IMR-90 (cell line): Measurements from ENCODE around the gene FOXP1. TPM values are rescaled to one million over a fixed set of nuclear protein-coding genes. Genes with fewer than 3 reads are reported as not detected.

Source experiments
- ATAC-seq: fragments of 200-7000 bp; cut with Tn5 transposase; 2 replicates; pipeline ENCODE4 v1.9.1; 2020; ENCODE audit warnings: low read depth, mild to moderate bottlenecking, moderate library complexity
- BruUV-seq: library from RNA; stranded (reverse); fragments of 400-500 nt; replicated peaks from 2 replicates; lab custom pipeline; 2021; lab: Mats Ljungman, UMichigan
- CTCF ChIA-PET: fragments of 300-600 bp; formaldehyde crosslinking; extraction: SDS; loops from one replicate; lab custom pipeline; 2021; ENCODE audit warnings: antibody characterized with exemption; lab: Yijun Ruan, JAX
- POLR2A ChIA-PET: fragments of 300-600 bp; sonication (Branson Sonifier 250); formaldehyde crosslinking; loops from one replicate; lab custom pipeline; 2022; ENCODE audit warnings: antibody characterized with exemption; ENCODE audit not compliant: unreplicated experiment; lab: Charles Lee
- DNase-seq: peaks from one replicate; pipeline ENCODE4 v3.0.0; 2013
- H2AFZ ChIP-seq: replicated peaks from 2 replicates; pipeline ENCODE3; 2013; ENCODE audit warnings: low read length, mild to moderate bottlenecking; ENCODE audit not compliant: poor library complexity
- H2AK5ac ChIP-seq: 2 replicates; pipeline ENCODE4 v1.6.1; 2013; ENCODE audit warnings: low read depth, low read length, inconsistent platforms
- H2AK9ac ChIP-seq: replicated peaks from 2 replicates; pipeline ENCODE3; 2013; ENCODE audit warnings: mild to moderate bottlenecking, low read depth, low read length, moderate library complexity; ENCODE audit not compliant: poor library complexity
- H2BK120ac ChIP-seq: 2 replicates; pipeline ENCODE4 v1.6.1; 2013; ENCODE audit warnings: low read depth, low read length, inconsistent platforms
- H2BK15ac ChIP-seq: 3 replicates; pipeline ENCODE4 v1.6.1; 2013; ENCODE audit warnings: low read depth, low read length, inconsistent platforms
- H2BK20ac ChIP-seq: 2 replicates; pipeline ENCODE4 v1.6.1; 2013; ENCODE audit warnings: low read depth, mild to moderate bottlenecking, inconsistent platforms, low read length, moderate library complexity
- H2BK5ac ChIP-seq: 2 replicates; pipeline ENCODE4 v1.6.1; 2013; ENCODE audit warnings: mild to moderate bottlenecking, low read depth, low read length, inconsistent platforms; ENCODE audit not compliant: poor library complexity, severe bottlenecking
- H3K14ac ChIP-seq: replicated peaks from 2 replicates; pipeline ENCODE4 v1.6.1; 2013; ENCODE audit warnings: low read depth, low read length, inconsistent platforms
- H3K18ac ChIP-seq: 2 replicates; pipeline ENCODE4 v1.6.1; 2013; ENCODE audit warnings: low read depth, low read length, control low read depth
- H3K23ac ChIP-seq: 2 replicates; pipeline ENCODE4 v1.6.1; 2013; ENCODE audit warnings: low read depth, low read length, inconsistent platforms
- H3K27ac ChIP-seq: 2 replicates; pipeline ENCODE4 v1.5.1; 2013; ENCODE audit warnings: mild to moderate bottlenecking, control low read depth, low read length; ENCODE audit not compliant: insufficient read depth
- H3K27me3 ChIP-seq: 2 replicates; pipeline ENCODE4 v1.6.1; 2013; ENCODE audit warnings: low read length; ENCODE audit not compliant: control insufficient read depth, insufficient read depth
- H3K36me3 ChIP-seq: 2 replicates; pipeline ENCODE4 v1.6.1; 2013; ENCODE audit warnings: low read length, mixed read lengths; ENCODE audit not compliant: control insufficient read depth, insufficient read depth
- H3K4ac ChIP-seq: 2 replicates; pipeline ENCODE4 v1.6.1; 2013; ENCODE audit warnings: low read depth, low read length, inconsistent platforms
- H3K4me1 ChIP-seq: 2 replicates; pipeline ENCODE4 v1.6.1; 2013; ENCODE audit warnings: low read length, mixed read lengths; ENCODE audit not compliant: control insufficient read depth, insufficient read depth
- H3K4me2 ChIP-seq: 2 replicates; pipeline ENCODE4 v1.6.1; 2013; ENCODE audit warnings: low read depth, mild to moderate bottlenecking, control low read depth, low read length, moderate library complexity
- H3K4me3 ChIP-seq: 2 replicates; pipeline ENCODE4 v1.5.1; 2013; ENCODE audit warnings: low read depth, mild to moderate bottlenecking, control low read depth, low read length, moderate library complexity; ENCODE audit not compliant: insufficient read depth
- H3K56ac ChIP-seq: 2 replicates; pipeline ENCODE4 v1.6.1; 2013; ENCODE audit warnings: low read length, inconsistent platforms; ENCODE audit not compliant: insufficient read depth; ENCODE audit errors: extremely low read depth
- H3K79me1 ChIP-seq, 2 experiments: 2 replicates each; pipeline ENCODE4 v1.6.1; 2013; ENCODE audit warnings: low read length in 2 of 2, inconsistent platforms in 1 of 2, low read depth in 1 of 2
- H3K9ac ChIP-seq: 2 replicates; pipeline ENCODE4 v1.6.1; 2013; ENCODE audit warnings: low read depth, low read length, control low read depth
- H3K9me1 ChIP-seq: 2 replicates; pipeline ENCODE4 v1.6.1; 2013; ENCODE audit warnings: low read length, inconsistent platforms; ENCODE audit not compliant: insufficient read depth
- H3K9me3 ChIP-seq: 2 replicates; pipeline ENCODE4 v1.6.1; 2013; ENCODE audit warnings: low read length; ENCODE audit not compliant: control insufficient read depth, insufficient read depth
- H4K20me1 ChIP-seq: 2 replicates; pipeline ENCODE4 v1.6.1; 2013; ENCODE audit warnings: low read length, inconsistent platforms; ENCODE audit not compliant: insufficient read depth
- H4K5ac ChIP-seq: 2 replicates; pipeline ENCODE4 v1.6.1; 2013; ENCODE audit warnings: mild to moderate bottlenecking, low read depth, low read length, control low read depth
- H4K8ac ChIP-seq, 2 experiments: 2 replicates each; pipeline ENCODE4 v1.6.1; 2013; ENCODE audit warnings: low read depth in 2 of 2, low read length in 2 of 2, control low read depth in 1 of 2, inconsistent platforms in 1 of 2
- H4K91ac ChIP-seq: 2 replicates; pipeline ENCODE4 v1.6.1; 2013; ENCODE audit warnings: low read depth, low read length, inconsistent platforms; ENCODE audit not compliant: insufficient read depth
- BHLHE40 ChIP-seq: fragments of 150-350 bp; IDR thresholded peaks from 2 replicates; pipeline ENCODE4 v1.6.1; 2016; ENCODE audit warnings: mild to moderate bottlenecking, low read depth, low read length
- CHD1 ChIP-seq: IDR thresholded peaks from 2 replicates; pipeline ENCODE4 v1.6.1; 2012; ENCODE audit warnings: low read depth, low read length, improper control_type of control experiment
- FOS ChIP-seq: fragments of 150-350 bp; IDR thresholded peaks from 2 replicates; pipeline ENCODE4 v1.6.1; 2016; ENCODE audit warnings: low read depth, low read length
- MAFK ChIP-seq: IDR thresholded peaks from 2 replicates; pipeline ENCODE4 v1.6.1; 2012; ENCODE audit warnings: low read depth, low read length, improper control_type of control experiment
- MAZ ChIP-seq: IDR thresholded peaks from 2 replicates; pipeline ENCODE4 v1.6.1; 2012; ENCODE audit warnings: low read depth, mild to moderate bottlenecking, low read length, improper control_type of control experiment, moderate library complexity, borderline replicate concordance
- MXI1 ChIP-seq: IDR thresholded peaks from 2 replicates; pipeline ENCODE4 v1.6.1; 2012; ENCODE audit warnings: low read depth, mild to moderate bottlenecking, low read length, moderate library complexity, borderline replicate concordance
- NFE2L2 ChIP-seq: fragments of 150-350 bp; IDR thresholded peaks from 2 replicates; pipeline ENCODE4 v1.6.1; 2016; ENCODE audit warnings: low read depth, mild to moderate bottlenecking, low read length
- POLR2A ChIP-seq: IDR thresholded peaks from 2 replicates; pipeline ENCODE4 v1.6.1; 2012; ENCODE audit warnings: mild to moderate bottlenecking, low read depth, low read length
- RAD21 ChIP-seq: IDR thresholded peaks from 2 replicates; pipeline ENCODE4 v1.6.1; 2012; ENCODE audit warnings: low read length, improper control_type of control experiment
- RCOR1 ChIP-seq: IDR thresholded peaks from 2 replicates; pipeline ENCODE4 v1.6.1; 2012; ENCODE audit warnings: mild to moderate bottlenecking, low read length, improper control_type of control experiment; ENCODE audit not compliant: insufficient replicate concordance
- RFX5 ChIP-seq: IDR thresholded peaks from 2 replicates; pipeline ENCODE4 v1.8.0; 2012; ENCODE audit warnings: low read depth, mild to moderate bottlenecking, low read length, moderate library complexity
- SMC3 ChIP-seq: fragments of 150-350 bp; IDR thresholded peaks from 2 replicates; pipeline ENCODE4 v1.6.1; 2016; ENCODE audit warnings: low read depth, mild to moderate bottlenecking, antibody characterized with exemption, low read length, moderate library complexity
- WGBS, 2 experiments: methylation state at CpG; one replicate each; pipeline versions ENCODE4 v1.1.5 to v1.1.7; 2013; ENCODE audit warnings: missing lambda C conversion rate in 2 of 2; ENCODE audit not compliant: insufficient read length in 1 of 2; ENCODE audit errors: extremely low coverage in 2 of 2; 5-methylcytosine and 5-hydroxymethylcytosine counted together
- dilution Hi-C: fragments of 300-500 bp; cut with HindIII; formaldehyde crosslinking; loops from one replicate; pipeline ENCODE4 v1.14.3; 2018; ENCODE audit warnings: low sequenced_read_pairs; ENCODE audit not compliant: unreplicated experiment
- in situ Hi-C: fragments of 300-500 bp; cut with MboI; formaldehyde crosslinking; loops from 3 replicates; pipeline ENCODE4 v1.14.3; 2019; ENCODE audit warnings: low sequenced_read_pairs, inconsistent platforms, mixed read lengths
- intact Hi-C: fragments of 100-400 bp; cut with micrococcal nuclease; formaldehyde crosslinking; loops from 2 replicates; pipeline ENCODE4 v1.10.0; 2022
- polyA plus RNA-seq, 3 experiments: library from polyadenylated mRNA; depleted of rRNA; stranded (reverse); fragments of >200 nt; gene quantifications; 2 replicates each; pipeline ENCODE4 v1.2.3, GENCODE V29; 2012; ENCODE audit warnings: low replicate concordance in 1 of 3
- total RNA-seq: library from RNA; depleted of rRNA; stranded (reverse); fragments of >200 nt; gene quantifications from 2 replicates; pipeline ENCODE4 v1.2.3, GENCODE V29; 2012
- TF ChIP-seq, protein P1 (sequence below): fragments of 150-350 bp; IDR thresholded peaks from 2 replicates; pipeline ENCODE4 v1.6.1; 2016; ENCODE audit warnings: low read depth, mild to moderate bottlenecking, low read length, moderate library complexity, borderline replicate concordance
- TF ChIP-seq, protein P2 (sequence below): conservative IDR thresholded peaks from 2 replicates; pipeline ENCODE4 v1.5.1; 2012; ENCODE audit warnings: mild to moderate bottlenecking, low read depth, low read length, improper control_type of control experiment
- TF ChIP-seq, protein P3 (sequence below): fragments of 150-350 bp; IDR thresholded peaks from 2 replicates; pipeline ENCODE4 v1.6.1; 2017; ENCODE audit warnings: mild to moderate bottlenecking, antibody characterized with exemption, low read length, low read depth

The FOXP1 gene
- total and polyA plus RNA-seq, 2 of the 4 experiments (the other 2 are of a cell fraction) = 37.0 to 132 TPM

- no peaks in the 10 kb centered on the region for H3K27me3 ChIP-seq
- dilution Hi-C loops (no loop called here), intact Hi-C loops (no loop called here), in situ Hi-C loops (no loop called here)
- no peak overlapping the region for H4K91ac ChIP-seq
- peaks cover 17% of the 10 kb centered on the region for H3K4me1 ChIP-seq
- H3K23ac ChIP-seq = no peak overlapping the region
- ATAC-seq = no peak
- no peak overlapping the region for H2AK5ac ChIP-seq
- WGBS, 2 experiments = no CpG with 5 or more reads among the region's 5 CpGs
- H3K4me3 ChIP-seq = no peak overlapping the region
- POLR2A ChIA-PET = no interaction called here
- no peak overlapping the region for H3K56ac ChIP-seq
- H2BK15ac ChIP-seq = peak overlapping the region; percentile 77; the same call in 2 of the 3 replicates
- no peak overlapping the region for H3K27ac ChIP-seq
- H2AFZ ChIP-seq = no peak overlapping the region
- no peak overlapping the region for H2AK9ac ChIP-seq
- H3K4me2 ChIP-seq = no peak overlapping the region
- no peak overlapping the region; the same call in 1 of the 2 replicates for H2BK120ac ChIP-seq
- no TSS peak for BruUV-seq
- CTCF ChIA-PET = no interaction called here
- no peak for DNase-seq
- no peak overlapping the region for H2BK20ac ChIP-seq
- H4K5ac ChIP-seq = peak overlapping the region; percentile 72; the same call in 1 of the 2 replicates
- H3K36me3 ChIP-seq = no peaks in the 10 kb centered on the region
- no peak overlapping the region for H2BK5ac ChIP-seq
- H3K9ac ChIP-seq = no peak overlapping the region
- peak overlapping the region; percentile 5; the same call in 1 of the 2 replicates for H3K4ac ChIP-seq
- H4K20me1 ChIP-seq = no peaks in the 10 kb centered on the region
- H3K79me1 ChIP-seq = peaks cover 9 to 11% of the 10 kb centered on the region in 2 experiments; a peak in 2 of 4 replicates
- H3K18ac ChIP-seq = 0 out of 2 replicates have a peak overlapping the region, but pooled peaks have one; percentile 69
- H4K8ac ChIP-seq = no peak overlapping the region
- H3K14ac ChIP-seq = no peak overlapping the region
- H3K9me3 ChIP-seq = no peaks in the 10 kb centered on the region
- peaks cover 4% of the 10 kb centered on the region; the same call in 1 of the 2 replicates for H3K9me1 ChIP-seq
- TF ChIP-seq, protein P1, sequence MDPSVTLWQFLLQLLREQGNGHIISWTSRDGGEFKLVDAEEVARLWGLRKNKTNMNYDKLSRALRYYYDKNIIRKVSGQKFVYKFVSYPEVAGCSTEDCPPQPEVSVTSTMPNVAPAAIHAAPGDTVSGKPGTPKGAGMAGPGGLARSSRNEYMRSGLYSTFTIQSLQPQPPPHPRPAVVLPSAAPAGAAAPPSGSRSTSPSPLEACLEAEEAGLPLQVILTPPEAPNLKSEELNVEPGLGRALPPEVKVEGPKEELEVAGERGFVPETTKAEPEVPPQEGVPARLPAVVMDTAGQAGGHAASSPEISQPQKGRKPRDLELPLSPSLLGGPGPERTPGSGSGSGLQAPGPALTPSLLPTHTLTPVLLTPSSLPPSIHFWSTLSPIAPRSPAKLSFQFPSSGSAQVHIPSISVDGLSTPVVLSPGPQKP = no peak
- TF ChIP-seq MAZ = no peak
- no peak for TF ChIP-seq MAFK
- TF ChIP-seq RAD21 = no peak
- TF ChIP-seq NFE2L2 = no peak
- no peak for TF ChIP-seq POLR2A
- TF ChIP-seq FOS = no peak
- TF ChIP-seq MXI1 = no peak
- TF ChIP-seq, protein P2, sequence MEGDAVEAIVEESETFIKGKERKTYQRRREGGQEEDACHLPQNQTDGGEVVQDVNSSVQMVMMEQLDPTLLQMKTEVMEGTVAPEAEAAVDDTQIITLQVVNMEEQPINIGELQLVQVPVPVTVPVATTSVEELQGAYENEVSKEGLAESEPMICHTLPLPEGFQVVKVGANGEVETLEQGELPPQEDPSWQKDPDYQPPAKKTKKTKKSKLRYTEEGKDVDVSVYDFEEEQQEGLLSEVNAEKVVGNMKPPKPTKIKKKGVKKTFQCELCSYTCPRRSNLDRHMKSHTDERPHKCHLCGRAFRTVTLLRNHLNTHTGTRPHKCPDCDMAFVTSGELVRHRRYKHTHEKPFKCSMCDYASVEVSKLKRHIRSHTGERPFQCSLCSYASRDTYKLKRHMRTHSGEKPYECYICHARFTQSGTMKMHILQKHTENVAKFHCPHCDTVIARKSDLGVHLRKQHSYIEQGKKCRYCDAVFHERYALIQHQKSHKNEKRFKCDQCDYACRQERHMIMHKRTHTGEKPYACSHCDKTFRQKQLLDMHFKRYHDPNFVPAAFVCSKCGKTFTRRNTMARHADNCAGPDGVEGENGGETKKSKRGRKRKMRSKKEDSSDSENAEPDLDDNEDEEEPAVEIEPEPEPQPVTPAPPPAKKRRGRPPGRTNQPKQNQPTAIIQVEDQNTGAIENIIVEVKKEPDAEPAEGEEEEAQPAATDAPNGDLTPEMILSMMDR = no peak
- no peak for TF ChIP-seq BHLHE40
- no peak for TF ChIP-seq SMC3
- TF ChIP-seq, protein P3, sequence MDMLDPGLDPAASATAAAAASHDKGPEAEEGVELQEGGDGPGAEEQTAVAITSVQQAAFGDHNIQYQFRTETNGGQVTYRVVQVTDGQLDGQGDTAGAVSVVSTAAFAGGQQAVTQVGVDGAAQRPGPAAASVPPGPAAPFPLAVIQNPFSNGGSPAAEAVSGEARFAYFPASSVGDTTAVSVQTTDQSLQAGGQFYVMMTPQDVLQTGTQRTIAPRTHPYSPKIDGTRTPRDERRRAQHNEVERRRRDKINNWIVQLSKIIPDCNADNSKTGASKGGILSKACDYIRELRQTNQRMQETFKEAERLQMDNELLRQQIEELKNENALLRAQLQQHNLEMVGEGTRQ = no peak
- no peak for TF ChIP-seq CHD1
- no peak for TF ChIP-seq RCOR1
- TF ChIP-seq RFX5 = no peak
Observed at GRCh38 chr3:71175691-71176365, 407.7 kb downstream of the FOXP1 start.
